DMS153 (cell line): Measurements from ENCODE around the gene CADM2.

Experiments used
- DNase-seq: peaks from one replicate; lab custom pipeline; 2025; lab: John Stamatoyannopoulos, UW

Gene CADM2

GRCh38 chr3:85572426-85572825 lies 613.6 kb downstream of the CADM2 start:
- DNase-seq = no peak

- DNase-seq = no peak
These were observed 614.2 kb downstream of the CADM2 start for GRCh38 chr3:85572978-85573377.

GRCh38 chr3:85574006-85574705 lies 615.4 kb downstream of the CADM2 start:
- DNase-seq = no peak

- no peak for DNase-seq
These were observed 617.4 kb downstream of the CADM2 start for GRCh38 chr3:85576091-85576690.

- DNase-seq = no peak
These were observed 618.0 kb downstream of the CADM2 start for GRCh38 chr3:85576697-85577200.

- DNase-seq = no peak
These were observed 626.1 kb downstream of the CADM2 start for GRCh38 chr3:85584779-85585356.

- DNase-seq = no peak
These were observed 627.2 kb downstream of the CADM2 start for GRCh38 chr3:85586018-85586417.

GRCh38 chr3:85589145-85589544 lies 630.4 kb downstream of the CADM2 start:
- DNase-seq = no peak

GRCh38 chr3:85591451-85591850 lies 632.7 kb downstream of the CADM2 start:
- no peak for DNase-seq

- no peak for DNase-seq
These were observed 633.5 kb downstream of the CADM2 start for GRCh38 chr3:85592256-85592655.

GRCh38 chr3:85594676-85595075 lies 635.9 kb downstream of the CADM2 start:
- no peak for DNase-seq

- DNase-seq = no peak
These were observed 644.6 kb downstream of the CADM2 start for GRCh38 chr3:85603378-85603777.

GRCh38 chr3:85604641-85605040 lies 645.9 kb downstream of the CADM2 start:
- DNase-seq = no peak

- DNase-seq = no peak
These were observed 646.3 kb downstream of the CADM2 start for GRCh38 chr3:85605066-85605465.

GRCh38 chr3:85626662-85627061 lies 667.9 kb downstream of the CADM2 start:
- no peak for DNase-seq

- DNase-seq = no peak
These were observed 669.1 kb downstream of the CADM2 start for GRCh38 chr3:85627932-85628331.

- DNase-seq = no peak
These were observed 672.3 kb downstream of the CADM2 start for GRCh38 chr3:85631070-85631469.

- DNase-seq = no peak
These were observed 674.1 kb downstream of the CADM2 start for GRCh38 chr3:85632921-85633320.

- DNase-seq = no peak
These were observed 693.6 kb downstream of the CADM2 start for GRCh38 chr3:85652360-85652759.

GRCh38 chr3:85660451-85660850 lies 701.7 kb downstream of the CADM2 start:
- no peak for DNase-seq

GRCh38 chr3:85662462-85662861 lies 703.7 kb downstream of the CADM2 start:
- no peak for DNase-seq

GRCh38 chr3:85667744-85668143 lies 709.0 kb downstream of the CADM2 start:
- no peak for DNase-seq

- no peak for DNase-seq
These were observed 711.9 kb downstream of the CADM2 start for GRCh38 chr3:85670634-85671205.
